Lower leg skin (tissue), 4 donors: ENCODE results near the gene OSCP1. TPM values are rescaled to one million over a fixed set of nuclear protein-coding genes. Genes with fewer than 3 reads are reported as not detected.

Experiments used
- DNase-seq, 2 donors: peaks; one replicate each; pipeline ENCODE4 v3.0.0-alpha.2; 2019; ENCODE audit warnings: low spot score in 2 of 2
- H3K4me3 ChIP-seq: fragments of 200-600 bp; sonication (generic); 2 replicates; pipeline ENCODE4 v1.5.1; 2017; ENCODE audit warnings: mild to moderate bottlenecking, low read depth; ENCODE audit not compliant: poor library complexity, severe bottlenecking
- POLR2A ChIP-seq, 2 donors: fragments of 450-650 bp; IDR thresholded peaks; one replicate each; pipeline ENCODE4 v1.6.1; 2016 to 2017; ENCODE audit warnings: antibody characterized with exemption in 2 of 2, mild to moderate bottlenecking in 1 of 2, moderate library complexity in 1 of 2
- WGBS, 2 donors: methylation state at CpG; one replicate each; pipeline ENCODE4 v1.1.5; 2018; 5-methylcytosine and 5-hydroxymethylcytosine counted together
- intact Hi-C: fragments of 100-400 bp; cut with DNase I; formaldehyde crosslinking; loops from one replicate; pipeline ENCODE4 v1.15.0; 2023; ENCODE audit warnings: low total_unique reads
- total RNA-seq, 4 donors: library from RNA; depleted of rRNA; stranded (reverse); fragments of >200 nt; gene quantifications; one replicate each; pipeline ENCODE4 v1.1.0, GENCODE V29; 2016
- TF ChIP-seq, protein P1 (sequence below), 3 donors: fragments of 450-650 bp; IDR thresholded peaks; one replicate each; pipeline ENCODE4 v1.5.1; 2016; ENCODE audit warnings: antibody characterized with exemption in 3 of 3, mild to moderate bottlenecking in 3 of 3, moderate library complexity in 2 of 3

Gene OSCP1
- total RNA-seq, 4 donors from 2014 or later: 4.0 to 8.5 (median 4.8) TPM

DNA sequence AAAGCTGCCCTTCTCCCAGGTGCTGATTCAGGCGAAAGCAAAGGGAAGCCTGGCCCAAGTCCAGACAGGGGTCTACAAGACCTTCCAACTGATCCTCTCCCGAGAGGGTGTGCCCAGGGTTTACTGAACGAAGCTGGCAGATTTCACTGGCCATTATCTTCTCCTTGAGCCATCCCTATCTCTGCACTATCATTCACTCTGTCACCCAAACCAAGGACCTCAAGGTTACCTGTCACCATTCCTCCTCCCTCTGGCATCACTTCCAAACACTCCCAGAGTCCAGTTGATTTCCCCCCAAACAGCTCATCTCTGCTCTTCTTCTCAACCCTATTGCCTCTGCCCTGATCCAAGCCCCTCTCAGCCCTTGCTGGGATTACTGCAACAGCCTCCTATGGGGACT is 69.5 kb downstream of the OSCP1 start:
- TF ChIP-seq, protein P1, sequence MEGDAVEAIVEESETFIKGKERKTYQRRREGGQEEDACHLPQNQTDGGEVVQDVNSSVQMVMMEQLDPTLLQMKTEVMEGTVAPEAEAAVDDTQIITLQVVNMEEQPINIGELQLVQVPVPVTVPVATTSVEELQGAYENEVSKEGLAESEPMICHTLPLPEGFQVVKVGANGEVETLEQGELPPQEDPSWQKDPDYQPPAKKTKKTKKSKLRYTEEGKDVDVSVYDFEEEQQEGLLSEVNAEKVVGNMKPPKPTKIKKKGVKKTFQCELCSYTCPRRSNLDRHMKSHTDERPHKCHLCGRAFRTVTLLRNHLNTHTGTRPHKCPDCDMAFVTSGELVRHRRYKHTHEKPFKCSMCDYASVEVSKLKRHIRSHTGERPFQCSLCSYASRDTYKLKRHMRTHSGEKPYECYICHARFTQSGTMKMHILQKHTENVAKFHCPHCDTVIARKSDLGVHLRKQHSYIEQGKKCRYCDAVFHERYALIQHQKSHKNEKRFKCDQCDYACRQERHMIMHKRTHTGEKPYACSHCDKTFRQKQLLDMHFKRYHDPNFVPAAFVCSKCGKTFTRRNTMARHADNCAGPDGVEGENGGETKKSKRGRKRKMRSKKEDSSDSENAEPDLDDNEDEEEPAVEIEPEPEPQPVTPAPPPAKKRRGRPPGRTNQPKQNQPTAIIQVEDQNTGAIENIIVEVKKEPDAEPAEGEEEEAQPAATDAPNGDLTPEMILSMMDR (IDR thresholded peaks at IDR 0.05): no peak
- TF ChIP-seq POLR2A (IDR thresholded peaks at IDR 0.05): no peak
- no peak for DNase-seq
- intact Hi-C loops: no loop called here
- no peak overlapping the region for H3K4me3 ChIP-seq
- 83 to 90% methylated on average over 3 of the region's 3 CpGs for WGBS, 2 donors

DNA sequence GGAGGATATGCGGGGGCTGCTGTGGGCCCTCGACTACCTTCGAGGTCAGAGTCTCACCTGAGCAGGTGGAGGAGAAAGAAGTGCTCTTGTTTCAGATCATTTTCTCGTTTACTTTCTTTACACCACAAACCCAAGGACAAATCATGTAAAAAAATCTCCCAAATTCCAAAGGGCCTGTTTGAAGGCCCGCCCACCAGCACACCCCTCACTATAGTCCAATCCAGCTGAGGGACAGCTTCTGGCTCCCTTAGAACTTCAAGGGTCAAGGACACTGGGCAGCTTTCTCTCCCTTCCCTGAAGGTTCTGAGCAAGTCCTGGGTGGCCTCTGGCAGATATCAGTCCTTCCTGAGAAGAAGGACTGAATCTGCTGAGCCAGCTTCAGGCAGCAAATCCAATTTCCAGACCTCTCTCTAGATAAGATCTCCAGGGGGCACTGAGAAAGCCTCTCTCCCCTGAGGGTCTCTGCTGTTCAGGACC is 70.1 kb downstream of the OSCP1 start:
- no peak for DNase-seq
- no peak overlapping the region for H3K4me3 ChIP-seq
- WGBS, 2 donors: 85 to 88% methylated on average over 5 of the region's 5 CpGs
- intact Hi-C loops: no loop called here
- TF ChIP-seq, protein P1 (IDR thresholded peaks at IDR 0.05): no peak
- TF ChIP-seq POLR2A (IDR thresholded peaks at IDR 0.05): no peak

DNA sequence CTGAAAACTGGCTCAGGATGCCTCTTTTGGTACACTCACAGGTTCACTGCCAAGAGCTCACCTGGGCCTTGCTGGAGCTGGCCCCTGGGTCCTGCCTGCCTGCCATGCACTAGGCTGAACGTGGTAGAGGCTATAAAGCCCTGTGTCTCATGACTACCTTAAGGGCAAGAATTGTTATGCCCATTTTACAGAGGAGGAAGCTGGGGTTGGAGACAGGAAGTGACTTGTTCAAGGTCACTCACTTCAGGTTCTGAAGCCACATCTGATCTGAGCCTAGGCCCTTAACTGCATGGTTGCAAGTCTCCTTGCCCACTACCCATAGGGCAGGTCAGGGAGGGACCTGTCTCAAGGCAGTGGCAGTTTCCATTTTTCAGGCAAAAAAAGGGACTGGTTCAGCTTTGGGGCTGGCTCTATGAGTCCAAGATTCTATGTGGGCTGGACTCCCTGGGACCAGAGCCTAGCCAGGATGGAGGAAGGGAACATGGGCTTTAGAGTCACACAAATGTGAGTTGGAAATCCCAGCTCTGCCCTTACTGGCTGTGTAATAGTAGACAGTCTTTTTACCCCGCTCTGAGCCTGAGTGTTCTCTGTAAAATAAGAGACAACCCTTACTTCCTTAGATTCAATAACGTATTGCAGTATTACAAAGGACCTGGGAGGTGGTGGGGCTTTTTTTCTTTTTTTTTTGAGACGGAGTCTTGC is 72.3 kb downstream of the OSCP1 start:
- intact Hi-C loops: no loop called here
- TF ChIP-seq, protein P1 (IDR thresholded peaks at IDR 0.05): no peak
- TF ChIP-seq POLR2A (IDR thresholded peaks at IDR 0.05): no peak
- DNase-seq: no peak
- H3K4me3 ChIP-seq: no peak overlapping the region
- WGBS, 2 donors: 66 to 83% methylated on average over 4 of the region's 4 CpGs

DNA sequence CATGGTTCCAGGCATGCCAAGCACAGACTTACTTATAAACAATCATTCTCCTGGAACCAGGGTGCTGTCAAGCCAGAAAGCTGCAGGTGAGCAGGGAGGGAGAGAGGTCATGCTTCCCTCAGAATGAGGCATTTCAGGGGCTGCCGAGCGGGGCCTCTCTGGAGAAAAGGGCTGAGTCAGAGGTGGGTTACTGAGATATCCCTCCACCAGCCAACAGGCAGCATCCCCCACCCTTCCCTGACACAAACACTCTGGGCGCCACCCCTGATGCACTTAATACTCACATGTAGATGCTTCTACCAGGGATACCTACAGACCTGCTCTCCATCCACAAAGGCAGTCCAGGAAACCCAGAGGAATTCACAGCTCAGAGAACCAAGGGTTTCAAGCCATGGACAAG is 77.6 kb downstream of the OSCP1 start:
- 81 to 90% methylated on average over 3 of the region's 3 CpGs for WGBS, 2 donors
- no peak for TF ChIP-seq POLR2A (IDR thresholded peaks at IDR 0.05)
- no peak for DNase-seq
- intact Hi-C loops: no loop called here
- H3K4me3 ChIP-seq: no peak overlapping the region

DNA sequence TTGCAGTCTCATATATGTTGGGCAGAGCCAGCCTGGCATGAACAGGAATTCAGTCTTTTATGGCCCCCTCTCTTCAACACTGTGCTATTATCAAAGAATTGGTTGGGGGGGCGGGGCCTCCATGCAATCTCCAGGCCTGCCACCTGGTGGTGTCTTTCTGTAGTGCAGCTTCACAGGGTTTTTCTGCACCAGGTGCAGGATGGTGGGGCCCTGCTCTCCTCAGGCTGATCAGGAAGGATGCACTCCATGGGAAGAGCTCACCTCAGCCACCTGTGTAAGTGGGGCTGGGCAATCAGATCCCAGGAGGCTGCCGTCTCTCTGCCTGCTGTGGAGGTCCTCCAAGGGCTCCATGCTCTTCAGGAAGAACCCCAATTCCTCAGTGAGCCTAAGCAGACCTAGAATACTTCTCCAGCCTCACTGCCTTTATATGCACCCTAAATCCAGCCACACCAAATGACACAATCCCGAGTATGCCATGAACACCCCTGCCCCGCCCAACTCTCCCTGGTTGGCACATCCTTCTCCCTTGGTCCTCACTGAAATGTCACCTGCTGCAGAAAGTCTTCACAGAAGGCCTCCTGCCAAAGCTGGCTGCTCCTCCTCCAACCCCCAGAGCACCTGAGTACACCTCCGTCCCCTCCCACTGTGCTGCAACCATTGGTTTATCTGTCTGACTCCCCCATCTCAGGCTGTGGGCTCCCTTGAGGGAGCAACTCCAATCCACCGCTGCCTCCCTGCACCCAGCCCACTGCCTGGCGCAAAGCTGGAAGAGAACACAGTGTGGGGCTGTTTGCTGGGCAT is 81.0 kb downstream of the OSCP1 start:
- WGBS, 2 donors: 55% methylated on average over 7 of the region's 7 CpGs
- H3K4me3 ChIP-seq: no peak overlapping the region
- no peak for TF ChIP-seq POLR2A (IDR thresholded peaks at IDR 0.05)
- TF ChIP-seq, protein P1 (IDR thresholded peaks at IDR 0.05): peak in 1 of 3 donors; percentile 71
- peak; percentile 74 to 94 for DNase-seq
- intact Hi-C loops: no loop called here

Other genes with a start within 250 kb of the OSCP1 start
- 100 to 1,000 TPM in 1 of 4 donors, 10 to 100 TPM in 3; 64.1 to 102 (median 76.9) TPM for gene THRAP3, start 226.0 kb downstream of the OSCP1 start, total RNA-seq
- 10 to 100 TPM in 3 of 4 donors, 1 to 10 TPM in 1; 9.8 to 20.9 (median 14.6) TPM for gene SH3D21, start 144.1 kb downstream of the OSCP1 start, total RNA-seq
- gene EVA1B, start 126.8 kb downstream of the OSCP1 start, total RNA-seq: 10 to 100 TPM; 29.8 to 35.5 (median 34.3) TPM
- 10 to 100 TPM; 58.7 to 73.1 (median 63.0) TPM for gene STK40, start 64.5 kb downstream of the OSCP1 start, total RNA-seq
- 10 to 100 TPM; 21.0 to 32.2 (median 27.0) TPM for gene LSM10, start 52.5 kb downstream of the OSCP1 start, total RNA-seq
- gene MRPS15, start 13.9 kb upstream of the OSCP1 start, total RNA-seq: 10 to 100 TPM; 62.8 to 84.6 (median 65.1) TPM
- gene CSF3R, start 32.5 kb upstream of the OSCP1 start, total RNA-seq: 1 to 10 TPM in 3 of 4 donors, under 1 TPM in 1; 0.69 to 3.1 (median 2.3) TPM